ENCODE data around the gene HECA.

GRCh38 chr6:139219746-139220145 is 84.9 kb downstream of the HECA start:
- TF ChIP-seq POLR2A (IDR thresholded peaks at IDR 0.05; ENCODE audit: low read depth, low read length), result no peak
- no peak for TF ChIP-seq POLR2AphosphoS5 (IDR thresholded peaks at IDR 0.05; ENCODE audit: low read depth, low read length)
